T-helper 22 cell (primary cell): Measurements from ENCODE around the gene RPS15.
"Not testable (repeated sequence)": the region's sequence is repeated elsewhere in the genome, so short reads cannot be mapped to it uniquely, and the experiment has no call there.

ENCODE experiments used
- DNase-seq: peaks from one replicate; pipeline ENCODE4 v3.0.0-alpha.2; 2020; ENCODE audit warnings: low read depth

Gene RPS15

DNA sequence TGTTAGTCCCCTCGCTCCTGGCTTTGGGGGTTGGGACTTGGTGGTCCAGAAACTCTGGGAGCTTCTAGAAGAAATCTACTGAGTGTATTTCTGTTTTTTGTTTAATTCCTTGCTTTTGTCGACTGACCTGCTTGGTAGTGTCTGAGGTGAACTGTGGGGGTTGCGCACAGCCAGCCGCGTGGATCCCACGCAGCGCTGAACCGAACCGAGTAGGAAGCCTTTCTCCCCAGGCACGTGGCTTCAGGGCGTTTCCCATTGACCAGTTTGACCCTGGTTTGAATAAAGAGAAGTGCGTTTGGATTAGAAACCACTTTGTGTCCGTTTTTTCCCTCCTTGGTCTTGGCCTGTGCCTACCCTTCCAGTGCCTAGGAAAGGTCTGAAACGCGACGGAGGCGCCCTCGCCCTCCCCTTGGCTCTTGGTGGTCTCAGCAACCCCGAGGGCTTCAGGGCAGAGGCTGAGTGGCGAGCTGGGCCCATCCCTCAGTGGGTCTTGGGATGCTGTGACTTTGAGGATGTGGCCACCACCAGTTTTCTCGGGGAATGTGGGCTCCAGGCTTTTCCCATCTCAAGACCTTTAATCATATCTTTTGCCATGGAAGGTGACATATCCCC lies 2.7 kb upstream of the RPS15 start:
- DNase-seq: no peak

DNA sequence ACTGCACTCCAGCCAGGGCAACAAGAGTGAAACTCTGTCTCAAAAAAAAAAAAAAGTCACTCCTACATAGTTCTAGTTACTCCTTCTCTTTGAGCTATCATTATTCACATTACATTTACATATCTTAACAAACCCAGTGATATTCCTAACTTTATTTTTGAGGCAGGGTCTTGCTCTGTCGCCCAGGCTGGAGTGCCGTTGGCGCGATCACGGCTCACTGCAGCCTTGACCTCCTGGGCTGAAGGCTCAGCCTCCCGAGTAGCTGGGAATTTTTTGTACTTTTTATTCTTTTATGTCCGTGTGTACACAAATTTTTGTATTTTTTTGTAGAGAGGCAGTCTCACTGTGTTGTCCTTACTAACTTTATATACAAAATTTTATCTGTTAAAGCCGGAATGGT lies 587 bp upstream of the RPS15 start:
- DNase-seq: no peak

DNA sequence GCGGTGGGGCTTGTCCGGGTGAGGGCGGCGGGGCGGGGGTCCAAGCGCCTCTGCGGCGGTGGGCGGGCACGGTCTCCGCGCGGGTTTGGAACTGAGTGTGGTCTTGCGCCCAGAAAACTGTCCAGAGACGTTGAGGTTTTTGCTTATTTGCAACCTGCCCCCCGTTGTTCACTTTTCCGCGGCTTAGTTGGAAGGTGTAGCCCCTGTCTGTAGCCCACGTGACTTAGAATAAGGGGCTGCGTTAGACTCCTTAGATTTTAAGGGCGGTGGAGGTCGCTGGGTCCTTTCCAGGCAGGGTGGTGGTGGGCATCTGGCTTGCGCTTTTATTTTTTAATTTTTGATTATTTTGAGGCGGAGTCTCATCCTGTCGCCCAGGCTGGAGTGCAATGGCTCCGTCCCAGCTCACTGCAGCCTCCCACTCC lies 748 bp downstream of the RPS15 start:
- no peak for DNase-seq

DNA sequence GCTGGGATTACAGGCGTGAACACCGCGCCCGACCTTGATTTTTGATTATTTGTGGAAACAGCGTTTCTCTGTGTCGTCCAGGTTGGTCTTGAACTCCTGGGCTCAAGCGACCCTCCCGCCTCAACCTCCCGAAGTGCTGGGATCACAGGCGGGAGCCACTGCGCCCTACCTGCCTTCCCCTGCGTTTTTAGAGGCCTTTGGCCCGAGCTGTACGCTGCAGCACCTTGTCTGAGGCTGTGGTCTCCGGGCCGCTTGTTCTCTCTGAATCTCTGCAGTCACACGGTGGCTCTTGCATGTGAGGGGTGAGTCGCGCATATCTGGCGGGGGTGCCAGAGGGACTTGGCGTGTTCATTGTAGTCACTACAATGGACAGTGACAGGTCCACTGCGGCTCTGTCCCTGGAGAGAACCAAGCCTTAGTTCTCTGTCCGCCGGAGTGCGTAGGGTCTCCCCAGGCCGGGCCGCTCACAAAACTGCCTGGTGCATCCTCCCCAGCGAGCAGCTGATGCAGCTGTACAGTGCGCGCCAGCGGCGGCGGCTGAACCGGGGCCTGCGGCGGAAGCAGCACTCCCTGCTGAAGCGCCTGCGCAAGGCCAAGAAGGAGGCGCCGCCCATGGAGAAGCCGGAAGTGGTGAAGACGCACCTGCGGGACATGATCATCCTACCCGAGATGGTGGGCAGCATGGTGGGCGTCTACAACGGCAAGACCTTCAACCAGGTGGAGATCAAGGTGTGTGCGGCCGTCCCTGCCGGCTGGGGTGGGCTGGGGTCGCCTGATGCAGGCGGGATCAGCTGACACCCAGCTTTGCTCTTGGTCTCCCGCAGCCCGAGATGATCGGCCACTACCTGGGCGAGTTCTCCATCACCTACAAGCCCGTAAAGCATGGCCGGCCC lies 1.6 kb downstream of the RPS15 start:
- DNase-seq: not testable (repeated sequence)

DNA sequence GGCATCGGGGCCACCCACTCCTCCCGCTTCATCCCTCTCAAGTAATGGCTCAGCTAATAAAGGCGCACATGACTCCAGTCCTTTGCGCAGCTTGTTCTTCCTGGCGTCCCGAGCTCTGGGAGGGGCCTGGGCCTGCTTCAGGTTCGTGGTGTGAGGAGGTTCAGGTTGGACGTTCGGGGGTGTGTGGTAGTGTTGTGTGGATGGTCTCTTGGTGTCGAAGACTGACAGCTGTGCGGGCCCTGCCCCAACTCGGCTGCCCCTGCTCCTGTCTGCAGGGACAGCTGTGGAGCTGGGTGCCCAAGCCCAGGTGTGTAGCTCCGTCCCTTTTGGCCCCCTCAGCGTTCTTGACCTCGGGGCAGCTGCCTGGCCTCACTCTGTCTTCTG lies 2.2 kb downstream of the RPS15 start:
- no peak for DNase-seq

DNA sequence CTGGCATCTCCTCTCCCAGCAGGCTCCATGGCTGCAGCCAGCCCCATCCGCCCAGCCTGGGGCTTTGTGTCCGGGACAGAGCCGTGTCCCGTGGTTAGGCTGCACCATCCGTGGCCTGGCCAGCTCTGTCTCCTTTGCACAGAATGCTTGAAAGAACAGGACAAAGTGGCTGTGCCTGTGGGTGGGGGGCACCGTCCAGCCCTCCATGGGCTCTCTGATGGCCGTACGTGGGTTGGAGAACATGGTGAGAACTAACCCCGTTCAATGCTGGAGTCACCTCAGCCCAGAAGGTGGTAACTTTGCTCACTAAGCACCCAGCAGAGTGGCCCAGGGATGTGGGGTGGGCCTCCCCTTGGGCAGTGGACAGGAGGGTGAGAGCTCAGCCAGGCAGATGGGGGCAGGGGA lies 2.8 kb downstream of the RPS15 start:
- no peak for DNase-seq

DNA sequence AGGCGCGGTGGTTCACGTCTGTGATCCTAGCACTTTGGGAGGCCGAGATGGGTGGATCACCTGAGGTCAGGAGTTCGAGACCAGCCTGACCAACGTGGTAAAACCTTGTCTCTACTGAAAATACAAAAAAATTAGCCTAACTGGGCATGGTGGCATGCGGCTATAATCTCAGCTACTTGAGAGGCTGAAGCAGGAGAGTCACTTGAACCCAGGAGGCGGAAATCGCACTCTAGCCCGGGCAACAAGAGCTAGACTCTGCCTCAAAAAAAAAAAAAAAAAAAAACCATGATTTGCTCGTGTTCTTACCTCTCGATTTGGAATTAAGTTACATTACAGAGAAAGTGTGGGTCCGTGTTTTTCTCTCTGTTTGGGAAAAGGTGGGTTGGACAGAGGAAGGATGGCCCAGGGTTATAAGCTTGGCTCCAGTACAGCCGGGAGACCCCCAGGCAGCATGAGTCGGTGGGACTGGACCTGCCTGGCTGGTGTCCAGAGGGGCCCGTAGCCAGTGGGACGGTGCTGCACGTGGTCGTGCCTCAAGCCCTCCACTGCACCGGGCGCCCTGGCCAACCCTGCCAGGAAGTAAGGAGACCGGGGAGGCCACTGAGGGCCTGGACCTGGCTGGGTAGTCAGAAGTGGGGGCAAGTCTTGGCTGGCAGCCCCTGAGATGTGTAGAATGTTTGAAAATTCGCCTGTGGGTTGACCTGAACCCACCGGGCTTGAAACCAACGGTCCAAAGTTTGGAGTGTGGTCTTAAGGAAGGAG lies 3.7 kb downstream of the RPS15 start:
- DNase-seq: no peak

DNA sequence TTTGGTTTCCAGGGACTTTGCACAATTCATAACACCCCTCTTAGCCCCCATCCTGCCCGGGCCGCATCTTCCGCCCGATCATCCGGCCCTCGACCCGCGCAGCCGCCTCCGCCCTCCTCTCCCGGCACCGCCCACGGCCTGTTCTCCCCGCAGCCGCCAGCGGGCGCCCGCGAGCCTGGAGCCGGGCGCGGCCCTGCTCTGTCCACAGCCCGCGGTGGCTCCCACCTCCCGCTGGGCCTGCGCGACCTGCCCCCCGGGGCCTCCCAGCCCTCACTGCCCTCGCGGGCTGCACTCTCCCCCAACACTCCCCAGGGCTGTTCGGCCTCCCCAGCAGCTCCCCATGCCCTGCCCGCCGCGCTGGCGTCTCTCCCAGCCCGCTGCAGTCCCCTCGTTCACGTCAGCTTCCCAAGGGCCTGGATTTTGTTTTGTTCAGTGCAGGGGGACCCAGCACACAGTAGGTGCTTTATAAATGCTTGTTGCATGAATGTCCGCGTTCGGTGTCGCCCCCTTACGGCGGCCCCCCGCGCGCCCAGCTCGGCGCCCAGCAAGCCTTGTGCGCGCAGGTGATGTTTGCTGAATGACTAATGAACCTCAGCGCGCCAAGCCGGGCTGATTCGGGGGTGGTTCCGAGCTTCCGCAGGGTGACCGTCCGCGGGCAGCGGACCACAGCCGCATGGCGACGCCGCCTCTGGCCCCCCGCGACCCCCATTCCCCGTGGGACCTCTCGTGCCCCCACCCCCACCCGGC lies 7.2 kb downstream of the RPS15 start:
- DNase-seq: peak; percentile 43

DNA sequence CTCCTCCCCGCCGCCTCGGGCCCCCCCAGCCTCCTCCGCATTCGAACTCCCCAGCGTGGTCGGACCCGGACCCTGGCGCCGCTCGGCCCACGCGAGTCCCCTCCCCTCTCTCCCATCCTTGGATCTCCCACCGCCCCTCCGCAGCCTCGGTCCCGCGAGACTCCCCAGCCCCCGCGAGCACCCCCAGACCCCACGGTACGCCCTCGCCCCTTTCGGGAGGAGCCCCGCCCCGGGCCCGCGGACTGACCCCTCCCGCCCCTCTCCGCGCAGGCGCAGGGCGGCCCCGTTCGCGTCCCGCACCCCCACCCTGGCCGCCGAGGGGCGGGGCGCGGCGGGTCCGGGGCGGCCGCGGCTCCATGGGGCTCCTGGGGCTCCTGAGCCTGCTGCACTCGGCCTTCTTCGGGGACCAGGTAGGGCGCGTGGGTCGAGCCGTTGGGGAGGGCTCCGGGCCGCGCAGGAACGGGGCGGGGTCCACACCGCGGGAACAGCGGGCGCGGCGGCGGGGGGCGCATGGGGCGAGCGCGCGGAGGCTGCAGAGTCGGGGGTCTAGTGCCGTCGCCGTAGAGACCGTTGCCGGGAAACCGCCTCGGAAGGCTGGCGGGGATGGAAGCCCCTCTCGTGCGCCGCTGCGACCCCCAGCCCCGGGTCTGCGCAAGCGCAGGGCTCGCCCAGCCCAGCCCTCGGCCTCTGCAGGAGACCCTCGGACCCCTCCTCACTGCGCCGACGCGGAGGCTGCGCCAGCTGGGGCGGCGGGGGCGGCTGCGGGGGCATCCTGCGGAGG lies 7.9 kb downstream of the RPS15 start:
- DNase-seq: no peak

DNA sequence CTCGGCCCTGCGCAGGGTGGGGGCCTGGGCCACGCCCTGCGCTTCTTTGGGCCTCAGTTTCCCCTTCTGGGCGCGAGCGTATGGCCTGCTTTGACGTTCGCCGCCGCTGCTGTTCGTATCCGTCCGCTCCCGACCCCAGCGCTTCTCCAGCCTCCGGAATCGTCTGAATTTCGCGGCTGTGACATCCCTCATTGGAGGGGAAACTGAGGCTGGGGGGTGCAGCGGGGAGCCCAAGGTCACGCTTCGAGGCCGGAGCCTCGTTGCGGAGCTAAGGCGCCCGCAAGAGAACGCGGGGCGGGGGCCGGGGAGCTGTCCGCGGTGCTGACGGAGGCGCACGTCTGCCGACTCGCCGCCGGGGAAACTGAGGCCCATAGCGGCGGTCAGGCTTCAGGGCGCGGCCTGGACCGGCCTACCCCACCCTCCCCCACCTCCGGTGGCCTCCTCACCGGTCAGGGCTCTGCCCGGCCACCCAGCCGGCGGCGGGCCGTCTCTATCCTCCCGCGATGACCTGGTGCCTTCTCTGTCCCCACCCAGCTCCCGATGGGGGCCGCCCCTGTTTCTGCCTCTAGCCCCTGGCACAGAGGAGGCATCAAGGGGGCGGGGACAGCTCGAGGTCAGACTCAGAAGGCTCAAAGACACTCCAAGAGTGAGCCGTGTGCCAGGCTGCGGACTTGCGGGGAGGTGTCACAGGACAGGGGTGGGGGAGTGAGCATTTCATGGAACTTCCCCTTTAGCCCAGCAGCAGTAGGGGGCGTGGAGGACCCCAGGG lies 8.7 kb downstream of the RPS15 start:
- no peak for DNase-seq

DNA sequence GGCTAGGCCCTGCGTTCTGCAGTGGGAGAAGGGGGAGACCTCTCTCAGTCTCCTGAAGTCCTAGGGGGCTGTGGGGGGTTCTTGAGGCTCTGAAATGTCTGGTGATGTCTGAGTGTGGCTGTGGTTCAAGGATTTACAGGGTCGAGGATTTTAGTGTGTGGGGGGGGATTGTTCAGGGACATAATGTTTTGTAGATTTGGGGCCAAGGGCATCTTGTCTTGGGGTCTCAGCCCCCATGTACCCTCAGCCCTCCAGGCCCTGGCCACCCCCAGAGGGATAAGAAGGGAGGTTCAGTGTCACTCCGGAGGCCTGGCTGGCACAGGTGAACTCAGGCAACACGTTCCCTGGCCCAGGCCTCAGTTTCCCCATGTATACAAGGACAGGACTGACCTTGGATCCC lies 9.3 kb downstream of the RPS15 start:
- no peak for DNase-seq

DNA sequence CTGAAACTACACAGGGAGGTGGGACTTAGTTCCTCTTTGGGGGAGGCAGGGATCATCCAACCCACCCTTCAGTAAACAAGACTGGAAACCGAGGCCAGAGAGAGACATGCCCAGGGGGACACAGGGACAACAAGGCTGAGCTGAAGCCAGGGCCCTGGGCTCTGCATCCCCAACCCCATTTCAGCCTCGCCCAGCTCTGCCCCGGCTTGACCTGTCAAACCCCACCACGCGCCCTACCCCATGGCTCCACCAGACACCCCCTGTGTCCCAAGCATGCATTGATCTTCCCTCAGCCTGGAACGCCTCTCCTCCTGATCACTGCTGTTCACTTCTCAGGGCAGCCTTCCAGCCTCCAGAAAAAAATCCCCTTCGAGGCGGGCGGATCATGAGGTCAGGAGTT lies 9.7 kb downstream of the RPS15 start:
- no peak for DNase-seq

DNA sequence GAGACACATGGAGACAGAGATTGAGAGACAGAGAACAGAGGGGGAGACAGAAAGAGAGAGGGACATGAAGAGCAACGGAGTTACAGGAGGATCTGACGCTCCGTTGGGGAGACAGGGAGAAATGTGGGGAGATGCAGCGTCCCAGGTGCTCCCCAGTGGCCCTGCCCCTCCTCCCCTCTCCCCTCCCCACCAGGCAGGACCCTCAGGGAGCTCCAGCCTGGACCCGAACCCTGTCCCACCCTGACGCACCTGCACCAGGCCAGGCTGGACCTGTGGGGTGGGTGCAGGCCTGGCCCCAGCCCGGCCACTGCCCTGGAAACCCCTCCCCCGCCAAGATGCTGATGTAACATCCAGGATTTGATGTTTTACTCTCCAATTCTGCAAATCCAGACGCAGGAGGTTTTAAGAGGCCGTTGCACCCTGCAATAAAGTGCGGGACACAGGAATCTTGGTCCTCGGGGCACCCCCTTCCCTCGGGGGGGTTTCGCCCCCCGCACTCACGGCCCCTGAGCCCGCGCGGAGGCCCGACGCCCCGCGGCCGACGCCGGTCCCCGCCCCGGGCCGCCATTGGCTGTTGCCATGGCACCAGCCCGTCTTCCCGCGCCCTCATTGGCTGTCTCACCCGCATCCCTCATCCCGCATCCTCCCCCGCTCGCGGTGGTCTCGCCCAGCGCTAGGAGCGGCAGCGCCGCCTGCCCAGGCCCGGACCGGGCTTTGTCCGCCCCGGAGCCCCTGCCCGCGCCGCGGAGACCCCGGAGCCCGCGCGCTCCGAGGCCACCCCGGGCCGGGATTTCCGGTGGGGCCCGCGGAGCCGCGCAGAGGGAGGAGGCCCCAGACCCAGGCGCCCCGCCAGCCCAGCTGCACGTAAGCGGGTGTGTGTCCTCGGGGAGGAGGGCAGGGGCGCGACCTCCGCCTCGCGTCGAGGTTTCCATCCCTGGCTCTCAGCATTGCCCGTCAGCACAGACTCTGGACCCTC lies 11.6 kb downstream of the RPS15 start, which contains the start of gene APC2:
Gene APC2 (plus strand): TSS at position 655 of the 976 bp plus-strand sequence. CDS start 2,881 bp downstream, outside the sequence.
- DNase-seq: no peak

DNA sequence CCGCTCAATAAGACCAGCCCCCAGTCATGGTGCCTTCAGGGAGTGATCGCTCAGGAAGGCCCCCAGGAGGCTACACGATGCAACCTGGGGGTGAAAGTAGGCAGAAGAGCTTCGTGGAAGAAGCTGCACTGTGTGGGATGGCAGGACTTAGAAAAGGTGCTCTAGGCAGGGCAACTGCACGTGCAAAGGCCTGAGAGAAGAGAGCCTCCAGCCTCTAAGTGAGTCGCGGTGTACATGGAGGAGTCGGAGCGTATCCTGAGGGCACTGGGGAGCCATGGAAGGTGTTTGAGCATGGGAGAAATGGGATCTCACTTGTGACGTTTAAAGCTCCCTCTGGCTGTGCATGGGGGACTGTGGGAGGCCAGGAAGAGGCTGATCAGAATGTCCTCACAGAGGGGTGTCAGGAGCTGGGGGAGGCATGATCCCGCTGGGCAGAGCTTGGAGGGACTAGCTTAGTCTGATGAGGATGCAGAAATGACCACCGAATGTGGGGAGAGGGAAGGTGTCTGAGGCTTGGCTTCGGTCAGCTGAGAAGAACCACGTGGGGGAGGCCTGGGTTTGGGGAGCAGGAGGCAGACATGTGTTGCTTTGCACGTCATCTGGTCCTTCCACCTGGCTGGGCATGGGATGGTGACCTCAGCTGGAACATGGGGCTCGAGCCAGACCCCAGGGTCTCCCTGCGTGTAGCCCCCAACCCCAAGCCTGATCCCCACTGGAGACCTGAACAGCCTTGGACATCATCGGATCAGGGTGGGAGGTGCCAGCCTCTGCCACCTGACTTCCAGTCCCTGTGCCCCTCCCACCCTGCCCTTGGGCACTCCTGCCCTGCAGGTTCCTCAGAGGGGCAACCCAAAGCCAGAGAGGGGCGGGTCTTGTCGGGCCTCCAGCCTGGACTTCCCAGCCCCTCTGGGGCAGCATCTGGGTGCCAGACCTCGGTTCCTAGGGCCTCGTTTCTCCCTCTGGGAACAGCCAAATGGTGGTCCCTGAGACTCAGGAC lies 12.8 kb downstream of the RPS15 start:
- DNase-seq: no peak

DNA sequence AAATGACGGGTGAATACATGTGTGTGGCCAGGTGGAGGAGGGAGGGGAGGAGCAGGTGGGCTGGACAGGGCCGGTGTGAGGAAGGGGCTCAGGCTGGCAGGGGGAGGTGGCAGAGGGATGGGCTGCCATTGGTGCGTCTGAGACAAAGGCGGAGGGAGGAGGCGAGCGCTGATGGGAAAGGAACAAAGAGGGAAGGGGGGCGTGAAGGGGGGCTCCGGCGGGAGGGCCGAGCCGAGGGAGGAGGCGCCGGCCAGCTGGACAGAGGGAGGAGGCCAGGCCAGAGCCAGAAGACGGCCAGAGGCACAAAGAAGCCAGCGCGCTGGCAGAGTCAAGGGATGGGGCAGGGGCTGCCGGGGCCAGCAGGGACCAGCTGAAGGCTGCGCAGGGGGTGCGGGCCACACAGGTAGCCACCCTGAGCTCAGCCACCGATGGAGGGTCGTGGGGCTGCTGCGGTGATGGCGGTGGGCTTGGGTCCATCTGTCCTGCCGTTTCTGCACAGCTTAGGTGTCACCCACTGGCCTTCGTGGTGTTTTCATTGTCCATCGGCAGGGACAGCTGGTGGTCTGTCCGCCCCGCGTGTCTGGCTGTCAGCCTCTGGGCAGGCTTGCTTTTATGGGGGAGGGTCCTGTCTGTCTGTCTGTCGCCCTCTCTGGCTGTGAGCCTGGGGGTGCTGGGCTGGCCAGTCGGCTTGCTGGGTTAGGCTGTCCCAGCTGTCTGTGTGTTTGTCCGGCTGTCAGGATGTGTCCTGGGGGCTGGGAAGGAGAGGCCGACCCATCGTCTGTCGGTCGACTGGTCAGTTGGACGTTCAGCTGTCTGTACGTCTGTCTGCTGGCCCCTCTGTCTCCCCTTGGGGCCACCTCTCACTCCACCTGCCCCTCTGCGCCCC lies 14.0 kb downstream of the RPS15 start:
- no peak for DNase-seq

DNA sequence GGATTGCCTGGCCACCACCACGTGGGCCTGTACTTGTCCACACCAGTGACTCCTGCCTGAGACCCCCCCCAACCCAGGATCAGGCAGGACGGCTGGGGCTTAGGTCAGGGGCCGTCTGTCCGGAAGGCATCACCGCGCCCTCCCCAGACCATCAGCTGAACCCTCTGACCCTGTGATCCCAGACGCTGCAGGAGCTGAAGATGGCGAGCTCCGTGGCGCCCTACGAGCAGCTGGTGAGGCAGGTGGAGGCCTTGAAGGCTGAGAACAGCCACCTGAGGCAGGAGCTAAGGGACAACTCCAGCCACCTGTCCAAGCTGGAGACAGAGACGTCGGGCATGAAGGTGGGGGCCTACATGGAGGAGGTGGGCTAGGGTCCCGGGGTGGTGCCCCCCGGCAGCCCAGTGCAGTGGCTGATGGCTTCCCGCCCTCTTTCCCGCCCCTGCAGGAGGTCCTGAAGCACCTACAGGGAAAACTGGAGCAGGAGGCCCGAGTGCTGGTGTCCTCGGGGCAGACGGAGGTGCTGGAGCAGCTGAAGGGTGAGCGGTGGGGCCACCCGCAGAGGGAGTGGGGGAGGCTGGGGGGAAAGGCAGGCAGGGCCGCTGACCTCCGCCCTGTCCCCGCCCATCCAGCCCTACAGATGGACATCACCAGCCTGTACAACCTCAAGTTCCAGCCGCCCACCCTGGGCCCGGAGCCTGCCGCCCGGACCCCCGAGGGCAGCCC lies 14.8 kb downstream of the RPS15 start:
- DNase-seq: no peak
